ENCODE results near the gene NKAIN2.

NKAIN2 gene

GRCh38 chr6:124040655-124041054 lies 237.0 kb downstream of the NKAIN2 start:
- DNase-seq, result no peak

GRCh38 chr6:124052120-124052519 lies 248.5 kb downstream of the NKAIN2 start:
- DNase-seq, result no peak

- no peak for DNase-seq
Measured at GRCh38 chr6:124053315-124053714, 249.7 kb downstream of the NKAIN2 start.

GRCh38 chr6:124054034-124054433 lies 250.4 kb downstream of the NKAIN2 start:
- no peak for DNase-seq

- DNase-seq, result no peak
Measured at GRCh38 chr6:124055395-124055794, 251.7 kb downstream of the NKAIN2 start.

- no peak for DNase-seq
Measured at GRCh38 chr6:124055963-124056362, 252.3 kb downstream of the NKAIN2 start.

- no peak for DNase-seq
Measured at GRCh38 chr6:124056407-124057334, 253.0 kb downstream of the NKAIN2 start.

GRCh38 chr6:124057461-124057860 lies 253.8 kb downstream of the NKAIN2 start:
- DNase-seq, result no peak

- DNase-seq, result no peak
Measured at GRCh38 chr6:124064317-124065113, 260.9 kb downstream of the NKAIN2 start.

- DNase-seq, result no peak
Measured at GRCh38 chr6:124066269-124066668, 262.6 kb downstream of the NKAIN2 start.

- no peak for DNase-seq
Measured at GRCh38 chr6:124066946-124067552, 263.4 kb downstream of the NKAIN2 start.

- DNase-seq, result no peak
Measured at GRCh38 chr6:124069230-124069950, 265.7 kb downstream of the NKAIN2 start.

- DNase-seq, result no peak
Measured at GRCh38 chr6:124073021-124073420, 269.4 kb downstream of the NKAIN2 start.

- no peak for DNase-seq
Measured at GRCh38 chr6:124073820-124074587, 270.3 kb downstream of the NKAIN2 start.

GRCh38 chr6:124074606-124075005 lies 270.9 kb downstream of the NKAIN2 start:
- no peak for DNase-seq

GRCh38 chr6:124076336-124077048 lies 272.8 kb downstream of the NKAIN2 start:
- no peak for DNase-seq

- no peak for DNase-seq
Measured at GRCh38 chr6:124078169-124078568, 274.5 kb downstream of the NKAIN2 start.

GRCh38 chr6:124080483-124080882 lies 276.8 kb downstream of the NKAIN2 start:
- no peak for DNase-seq

- DNase-seq, result no peak
Measured at GRCh38 chr6:124090491-124090890, 286.8 kb downstream of the NKAIN2 start.

- DNase-seq, result no peak
Measured at GRCh38 chr6:124099520-124099919, 295.9 kb downstream of the NKAIN2 start.

- DNase-seq, result no peak
Measured at GRCh38 chr6:124110514-124110913, 306.8 kb downstream of the NKAIN2 start.

Measured in CD4-positive, alpha-beta T cell treated with Interleukin-4 for 1 hour (primary cell).